Activated T-helper 1 cell treated with Interleukin-2 at 50 U/mL for 16 hours (primary cell): Measurements from ENCODE around the gene RAD23B.
"Not testable (repeated sequence)": the region's sequence is repeated elsewhere in the genome, so short reads cannot be mapped to it uniquely, and the experiment has no call there.

Source experiments
- DNase-seq: peaks from one replicate; pipeline ENCODE4 v3.0.0-alpha.2; 2020; ENCODE audit warnings: low read depth

Gene RAD23B

GRCh38 chr9:107292821-107293542 is 9.9 kb downstream of the RAD23B start:
- no peak for DNase-seq

- no peak for DNase-seq
Measured at GRCh38 chr9:107293543-107294085, 10.5 kb downstream of the RAD23B start.

- DNase-seq: no peak
Measured at GRCh38 chr9:107294756-107295155, 11.7 kb downstream of the RAD23B start.

- no peak for DNase-seq
Measured at GRCh38 chr9:107295995-107296394, 12.9 kb downstream of the RAD23B start.

GRCh38 chr9:107296592-107296991 is 13.5 kb downstream of the RAD23B start:
- DNase-seq: not testable (repeated sequence)

- no peak for DNase-seq
Measured at GRCh38 chr9:107299437-107299836, 16.4 kb downstream of the RAD23B start.

GRCh38 chr9:107306308-107306707 is 23.2 kb downstream of the RAD23B start:
- DNase-seq: no peak

GRCh38 chr9:107307331-107307730 is 24.3 kb downstream of the RAD23B start:
- DNase-seq: no peak

GRCh38 chr9:107308461-107308860 is 25.4 kb downstream of the RAD23B start:
- DNase-seq: no peak

GRCh38 chr9:107309271-107309670 is 26.2 kb downstream of the RAD23B start:
- no peak for DNase-seq

GRCh38 chr9:107312376-107313050 is 29.4 kb downstream of the RAD23B start:
- no peak for DNase-seq

- DNase-seq: no peak
Measured at GRCh38 chr9:107313555-107314096, 30.5 kb downstream of the RAD23B start.

- DNase-seq: no peak
Measured at GRCh38 chr9:107314763-107315162, 31.7 kb downstream of the RAD23B start.

- DNase-seq: no peak
Measured at GRCh38 chr9:107316795-107317661, 33.9 kb downstream of the RAD23B start.

- no peak for DNase-seq
Measured at GRCh38 chr9:107322643-107323042, 39.6 kb downstream of the RAD23B start.

- no peak for DNase-seq
Measured at GRCh38 chr9:107323836-107324585, 40.9 kb downstream of the RAD23B start.

GRCh38 chr9:107325842-107326241 is 42.8 kb downstream of the RAD23B start:
- DNase-seq: no peak

- DNase-seq: no peak
Measured at GRCh38 chr9:107328510-107328909, 45.4 kb downstream of the RAD23B start.

GRCh38 chr9:107330420-107330819 is 47.3 kb downstream of the RAD23B start:
- DNase-seq: no peak

- DNase-seq: no peak
Measured at GRCh38 chr9:107332883-107333282, 49.8 kb downstream of the RAD23B start.

GRCh38 chr9:107333363-107333762 is 50.3 kb downstream of the RAD23B start:
- no peak for DNase-seq
